ENCODE data around the gene COMMD9. TPM values are rescaled to one million over a fixed set of nuclear protein-coding genes. Genes with fewer than 3 reads are reported as not detected.

The COMMD9 gene
- total RNA-seq, 1 experiment from 2014 or later: 74.5 TPM

- no peak for DNase-seq (ENCODE audit: low spot score)
Observed at GRCh38 chr11:36257351-36257750, 31.9 kb downstream of the COMMD9 start.

GRCh38 chr11:36254713-36255112 lies 34.5 kb downstream of the COMMD9 start:
- DNase-seq (ENCODE audit: low spot score): no peak

- DNase-seq (ENCODE audit: low spot score): no peak
Observed at GRCh38 chr11:36253238-36253637, 36.0 kb downstream of the COMMD9 start.

- DNase-seq (ENCODE audit: low spot score): no peak
Observed at GRCh38 chr11:36251823-36252222, 37.4 kb downstream of the COMMD9 start.

GRCh38 chr11:36249246-36249645 lies 40.0 kb downstream of the COMMD9 start:
- peak; percentile 76 for DNase-seq (ENCODE audit: low spot score)

GRCh38 chr11:36248436-36248835 lies 40.8 kb downstream of the COMMD9 start:
- DNase-seq (ENCODE audit: low spot score): no peak

GRCh38 chr11:36247493-36247892 lies 41.7 kb downstream of the COMMD9 start:
- DNase-seq (ENCODE audit: low spot score): no peak

- DNase-seq (ENCODE audit: low spot score): no peak
Observed at GRCh38 chr11:36243641-36244040, 45.6 kb downstream of the COMMD9 start.

- no peak for DNase-seq (ENCODE audit: low spot score)
Observed at GRCh38 chr11:36241497-36241896, 47.7 kb downstream of the COMMD9 start.

- DNase-seq (ENCODE audit: low spot score): no peak
Observed at GRCh38 chr11:36240801-36241200, 48.4 kb downstream of the COMMD9 start.

- DNase-seq (ENCODE audit: low spot score): no peak
Observed at GRCh38 chr11:36240173-36240572, 49.1 kb downstream of the COMMD9 start.

GRCh38 chr11:36239636-36240035 lies 49.6 kb downstream of the COMMD9 start:
- DNase-seq (ENCODE audit: low spot score): no peak

- DNase-seq (ENCODE audit: low spot score): no peak
Observed at GRCh38 chr11:36238881-36239280, 50.3 kb downstream of the COMMD9 start.

- no peak for DNase-seq (ENCODE audit: low spot score)
Observed at GRCh38 chr11:36238036-36238631, 51.1 kb downstream of the COMMD9 start.

- DNase-seq (ENCODE audit: low spot score): no peak
Observed at GRCh38 chr11:36237391-36237790, 51.8 kb downstream of the COMMD9 start.

- no peak for DNase-seq (ENCODE audit: low spot score)
Observed at GRCh38 chr11:36235750-36236149, 53.5 kb downstream of the COMMD9 start.

- DNase-seq (ENCODE audit: low spot score): no peak
Observed at GRCh38 chr11:36234825-36235224, 54.4 kb downstream of the COMMD9 start.

GRCh38 chr11:36233204-36233603 lies 56.0 kb downstream of the COMMD9 start:
- DNase-seq (ENCODE audit: low spot score): peak; percentile 43

GRCh38 chr11:36230779-36231699 lies 58.2 kb downstream of the COMMD9 start:
- no peak for DNase-seq (ENCODE audit: low spot score)

- no peak for DNase-seq (ENCODE audit: low spot score)
Observed at GRCh38 chr11:36229091-36229705, 60.0 kb downstream of the COMMD9 start.

- no peak for DNase-seq (ENCODE audit: low spot score)
Observed at GRCh38 chr11:36228689-36229088, 60.5 kb downstream of the COMMD9 start.

- DNase-seq (ENCODE audit: low spot score): no peak
Observed at GRCh38 chr11:36227044-36227443, 62.2 kb downstream of the COMMD9 start.
